ENCODE data around the gene TMEM81.

Gene TMEM81

GRCh38 chr1:205076245-205076761 lies 8.0 kb downstream of the TMEM81 start:
- no peak for DNase-seq (ENCODE audit: low read depth)

GRCh38 chr1:205075642-205076155 lies 8.6 kb downstream of the TMEM81 start:
- no peak for DNase-seq (ENCODE audit: low read depth)

- DNase-seq (ENCODE audit: low read depth), result no peak
Measured at GRCh38 chr1:205074513-205074912, 9.7 kb downstream of the TMEM81 start.

DNA sequence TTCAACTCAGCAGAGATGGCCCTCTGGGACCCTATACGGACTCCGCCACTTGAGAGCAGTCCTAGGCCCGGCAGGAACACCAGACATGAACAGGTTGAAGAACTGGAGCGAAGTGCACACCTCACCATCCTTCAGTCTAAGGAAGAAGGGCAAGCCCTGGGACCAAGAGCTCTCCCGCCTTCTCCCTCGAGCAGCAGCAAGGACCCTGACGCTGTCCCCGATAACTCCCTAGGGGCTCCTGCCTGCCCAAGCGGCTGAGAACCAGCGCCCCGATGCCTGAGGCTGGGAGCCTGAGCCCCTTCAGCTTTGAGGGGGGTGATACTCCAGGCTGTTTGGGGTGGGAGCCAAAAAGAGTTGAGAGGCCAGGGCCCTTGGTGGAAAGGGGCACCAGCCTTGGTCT lies 10.2 kb downstream of the TMEM81 start:
- no peak for DNase-seq (ENCODE audit: low read depth)

DNA sequence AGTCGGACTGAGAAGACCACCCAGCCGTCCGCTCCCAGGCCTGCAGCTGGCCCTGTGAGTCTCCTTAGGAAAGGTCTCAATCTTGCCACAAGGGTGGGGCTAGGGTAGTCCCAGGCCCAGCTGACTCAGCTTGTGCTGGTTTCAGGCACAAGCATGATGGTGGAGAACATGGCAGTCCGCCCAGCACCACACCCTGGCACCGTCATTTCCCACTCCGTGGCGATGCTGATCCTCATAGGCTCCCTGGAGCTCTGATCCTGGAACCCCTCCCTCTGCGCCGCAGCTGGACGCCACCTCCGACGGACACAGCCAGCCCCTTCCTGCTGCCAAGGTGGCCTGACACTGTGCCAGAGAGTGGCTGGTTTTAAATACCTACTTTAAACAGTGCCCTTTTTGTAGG lies 10.7 kb downstream of the TMEM81 start:
- no peak for DNase-seq (ENCODE audit: low read depth)

DNA sequence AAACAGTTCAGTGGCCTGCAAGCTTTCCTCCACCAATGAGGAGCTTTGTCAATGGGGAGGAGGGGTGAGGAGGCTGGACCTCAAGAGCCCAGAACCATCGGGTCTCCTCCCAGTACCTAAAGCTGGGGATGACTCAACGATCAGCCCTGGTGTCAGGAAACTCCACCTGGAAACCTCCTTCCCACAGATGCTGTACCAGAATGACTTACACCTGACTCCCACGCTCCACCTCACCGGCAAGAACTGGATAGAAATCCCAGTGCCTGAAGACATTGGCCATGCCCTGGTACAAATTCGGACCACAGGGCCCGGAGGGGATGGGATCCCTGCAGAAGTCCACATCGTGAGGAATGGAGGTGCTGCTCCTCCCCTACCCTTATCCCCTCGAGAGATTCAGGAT lies 11.4 kb downstream of the TMEM81 start:
- no peak for DNase-seq (ENCODE audit: low read depth)

- no peak for DNase-seq (ENCODE audit: low read depth)
Measured at GRCh38 chr1:205072286-205072685, 12.0 kb downstream of the TMEM81 start.

- DNase-seq (ENCODE audit: low read depth), result no peak
Measured at GRCh38 chr1:205071801-205072200, 12.5 kb downstream of the TMEM81 start.

DNA sequence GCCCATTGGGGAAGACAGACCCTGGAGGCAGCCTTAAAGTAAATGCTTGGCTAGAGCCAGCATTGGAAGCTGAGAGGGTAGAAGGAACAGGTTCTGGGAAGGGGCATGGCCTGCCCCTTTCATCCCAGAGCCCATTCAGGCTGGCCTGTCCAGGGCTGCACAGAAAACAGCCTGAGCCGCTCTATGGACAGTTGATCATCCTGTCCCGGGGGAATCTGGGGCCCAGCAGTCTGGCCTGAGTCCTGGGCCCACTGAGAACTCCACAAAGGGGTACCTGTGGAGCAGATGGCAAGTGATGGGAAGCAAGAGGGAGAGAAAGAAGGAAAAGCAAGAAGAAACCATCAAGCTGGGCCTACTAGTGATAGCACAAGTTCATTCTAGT lies 13.2 kb downstream of the TMEM81 start:
- DNase-seq (ENCODE audit: low read depth), result no peak

- DNase-seq (ENCODE audit: low read depth), result no peak
Measured at GRCh38 chr1:205069371-205070125, 14.7 kb downstream of the TMEM81 start.

GRCh38 chr1:205068457-205069040 lies 15.7 kb downstream of the TMEM81 start:
- DNase-seq (ENCODE audit: low read depth), result no peak

- no peak for DNase-seq (ENCODE audit: low read depth)
Measured at GRCh38 chr1:205068001-205068400, 16.3 kb downstream of the TMEM81 start.

- no peak for DNase-seq (ENCODE audit: low read depth)
Measured at GRCh38 chr1:205067031-205067430, 17.2 kb downstream of the TMEM81 start.

- DNase-seq (ENCODE audit: low read depth), result no peak
Measured at GRCh38 chr1:205066141-205066818, 18.0 kb downstream of the TMEM81 start.

GRCh38 chr1:205065666-205066065 lies 18.6 kb downstream of the TMEM81 start:
- DNase-seq (ENCODE audit: low read depth), result no peak

- DNase-seq (ENCODE audit: low read depth), result no peak
Measured at GRCh38 chr1:205064741-205065316, 19.4 kb downstream of the TMEM81 start.

DNA sequence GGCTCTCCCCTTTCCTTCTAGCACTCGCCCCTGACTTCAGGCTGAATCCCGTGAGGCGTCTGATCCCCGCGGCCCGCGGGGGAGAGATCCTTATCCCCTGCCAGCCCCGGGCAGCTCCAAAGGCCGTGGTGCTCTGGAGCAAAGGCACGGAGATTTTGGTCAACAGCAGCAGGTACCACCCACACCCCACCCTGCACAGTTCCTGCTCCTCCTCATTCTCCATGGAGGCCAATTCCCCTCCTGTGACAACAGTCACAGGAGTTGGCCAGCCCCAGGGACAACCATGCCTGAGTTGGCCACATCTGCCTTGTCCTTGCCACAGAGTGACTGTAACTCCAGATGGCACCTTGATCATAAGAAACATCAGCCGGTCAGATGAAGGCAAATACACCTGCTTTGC lies 20.0 kb downstream of the TMEM81 start:
- no peak for DNase-seq (ENCODE audit: low read depth)

- no peak for DNase-seq (ENCODE audit: low read depth)
Measured at GRCh38 chr1:205062895-205063294, 21.4 kb downstream of the TMEM81 start.

DNA sequence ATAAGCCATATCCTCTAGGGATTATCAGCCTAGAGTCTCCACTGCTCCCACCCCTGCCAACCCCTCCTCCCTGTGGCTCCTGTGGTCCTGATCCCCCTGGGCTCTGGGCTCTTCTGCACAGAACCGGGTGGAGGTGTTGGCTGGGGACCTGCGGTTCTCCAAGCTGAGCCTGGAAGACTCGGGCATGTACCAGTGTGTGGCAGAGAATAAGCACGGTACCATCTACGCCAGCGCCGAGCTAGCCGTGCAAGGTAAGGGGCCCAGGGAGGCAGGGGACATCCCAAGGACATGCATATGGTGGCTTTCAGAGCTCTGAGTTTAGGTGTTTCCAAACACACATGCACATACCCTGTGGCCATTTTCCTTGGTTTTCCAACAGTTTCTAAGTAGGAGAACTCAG lies 21.9 kb downstream of the TMEM81 start:
- no peak for DNase-seq (ENCODE audit: low read depth)

- no peak for DNase-seq (ENCODE audit: low read depth)
Measured at GRCh38 chr1:205061665-205062069, 22.6 kb downstream of the TMEM81 start.

GRCh38 chr1:205061227-205061626 lies 23.0 kb downstream of the TMEM81 start:
- DNase-seq (ENCODE audit: low read depth), result no peak

- no peak for DNase-seq (ENCODE audit: low read depth)
Measured at GRCh38 chr1:205060746-205061145, 23.5 kb downstream of the TMEM81 start.

DNA sequence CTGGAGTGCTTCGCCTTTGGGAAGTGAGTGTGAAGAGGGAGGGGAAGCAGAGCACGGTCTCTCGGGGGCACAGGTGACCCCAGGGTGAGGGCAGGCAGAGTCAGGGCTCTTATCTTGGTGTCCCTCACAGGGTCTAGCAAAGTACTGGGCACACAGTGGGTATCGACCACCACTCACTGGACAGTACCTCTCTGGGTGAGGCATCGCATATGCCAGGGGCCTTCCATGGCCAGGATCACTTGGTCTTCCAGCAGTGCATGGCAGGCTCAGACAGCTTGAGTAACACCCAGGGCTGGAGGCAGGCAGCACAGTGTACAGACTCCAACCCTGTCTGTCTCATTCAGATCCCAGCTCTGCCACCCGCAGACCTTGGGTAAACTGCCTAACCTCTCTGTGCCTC lies 24.6 kb downstream of the TMEM81 start:
- no peak for DNase-seq (ENCODE audit: low read depth)

All from non-pigmented ciliary epithelial cell (primary cell).